ENCODE data around the gene ABO. TPM values are rescaled to one million over a fixed set of nuclear protein-coding genes. Genes with fewer than 3 reads are reported as not detected.
A peak's percentile ranks its signal among the peaks of the same experiment; 100 is the strongest.

The ABO gene
- total RNA-seq (10 to 100 TPM in 1 of 2 donors, 1 to 10 TPM in 1; 3.9 to 23.0 TPM), polyA plus RNA-seq (10 to 100 TPM in 1 of 2 donors, 1 to 10 TPM in 1; 4.0 to 14.6 TPM)
- long read RNA-seq, donor 1, result 0 reads
- long read RNA-seq, donor 2, result 0 reads
- long read RNA-seq, donor 3, result 0 reads
- long read RNA-seq, donor 4, partial matches to known transcripts, result 0 of 1 reads
- long read RNA-seq, donor 4, other reads (novel, unspliced or antisense), result 0 of 1 reads
- long read RNA-seq, donor 5, result 0 reads

DNA sequence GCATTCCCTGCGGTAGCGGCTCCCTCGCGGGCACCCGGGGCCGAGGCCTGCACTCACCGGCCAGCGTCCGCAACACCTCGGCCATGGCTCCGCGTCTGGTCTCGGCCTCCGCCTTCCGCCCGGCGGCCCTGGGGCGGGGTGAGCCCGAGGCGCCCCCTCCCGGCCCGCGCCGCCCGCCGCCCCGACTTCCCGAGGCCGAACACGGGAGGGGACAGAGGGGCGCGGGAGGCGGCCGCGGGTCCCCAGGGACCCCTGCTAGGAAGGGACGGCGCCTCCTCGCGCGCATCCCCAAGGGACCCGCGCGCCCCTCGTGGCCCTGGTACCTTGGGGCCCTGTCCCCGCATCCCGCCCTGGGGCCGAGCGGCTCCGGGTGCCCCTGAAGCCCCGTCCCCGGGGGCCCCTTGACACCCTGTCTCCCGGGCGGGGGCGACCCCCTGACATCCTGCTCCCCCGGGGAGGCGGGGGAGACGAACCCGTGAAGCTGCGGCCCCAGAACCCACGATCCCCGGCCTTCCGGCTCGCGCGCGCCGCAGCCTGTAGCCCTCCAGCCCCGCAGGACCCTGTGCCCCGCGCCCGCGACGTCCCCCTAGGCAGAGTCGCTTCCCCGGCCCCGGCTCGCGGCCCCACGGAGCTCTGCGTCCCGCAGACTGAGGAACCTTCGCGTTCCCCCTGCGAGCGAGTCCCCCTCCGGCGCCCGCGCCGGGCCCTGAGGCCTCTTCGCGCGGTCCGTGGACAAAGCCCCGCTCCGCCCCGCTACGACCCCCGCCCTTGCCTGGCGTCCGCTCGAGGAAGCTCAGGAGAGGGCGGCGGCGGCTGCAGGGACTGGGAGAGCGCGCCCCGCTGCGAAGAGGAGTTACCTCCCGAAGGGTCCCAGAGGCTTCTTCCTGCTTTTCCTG is at the start of gene ABO:
TSS of gene ABO (minus strand) at position 97 of the 896 bp plus-strand sequence.
- Histone ChIP-seq H3K9ac (ENCODE audit: insufficient read depth in 1 of 2, low read length in 2 of 2) (no peak within 1 kb of the TSS), H3K9me3 (ENCODE audit: control insufficient read depth in 4 of 4, insufficient read depth in 3 of 4, low read length in 3 of 4) (peaks cover 0 to 8% (median 2%) of the 10 kb centered on the region in 4 donors), H3K4me1 (ENCODE audit: control insufficient read depth in 5 of 5, insufficient read depth in 5 of 5, low read length in 5 of 5) (no peaks in the 10 kb centered on the region), H3K4me3 (peak within 1 kb of the TSS; percentile 64), H3K27me3 (ENCODE audit: control insufficient read depth in 3 of 3, insufficient read depth in 3 of 3, low read length in 2 of 3) (peaks cover 12 to 38% (median 32%) of the 10 kb centered on the region in 3 donors), H3K36me3 (ENCODE audit: control insufficient read depth in 4 of 4, insufficient read depth in 4 of 4, low read length in 4 of 4) (no peaks in the 10 kb centered on the region), H3K27ac (ENCODE audit: low read depth in 1 of 2, low read length in 1 of 2) (peak within 1 kb of the TSS in 1 of 2 donors; percentile 54)
- WGBS, 2 donors, result 1% methylated on average over 80 to 110 of the region's 110 CpGs
- DNase-seq (peak in 1 of 3 donors; percentile 11), ATAC-seq (ENCODE audit: insufficient read depth, low FRiP score) (peak; percentile 82)
- TF ChIP-seq, protein P1, sequence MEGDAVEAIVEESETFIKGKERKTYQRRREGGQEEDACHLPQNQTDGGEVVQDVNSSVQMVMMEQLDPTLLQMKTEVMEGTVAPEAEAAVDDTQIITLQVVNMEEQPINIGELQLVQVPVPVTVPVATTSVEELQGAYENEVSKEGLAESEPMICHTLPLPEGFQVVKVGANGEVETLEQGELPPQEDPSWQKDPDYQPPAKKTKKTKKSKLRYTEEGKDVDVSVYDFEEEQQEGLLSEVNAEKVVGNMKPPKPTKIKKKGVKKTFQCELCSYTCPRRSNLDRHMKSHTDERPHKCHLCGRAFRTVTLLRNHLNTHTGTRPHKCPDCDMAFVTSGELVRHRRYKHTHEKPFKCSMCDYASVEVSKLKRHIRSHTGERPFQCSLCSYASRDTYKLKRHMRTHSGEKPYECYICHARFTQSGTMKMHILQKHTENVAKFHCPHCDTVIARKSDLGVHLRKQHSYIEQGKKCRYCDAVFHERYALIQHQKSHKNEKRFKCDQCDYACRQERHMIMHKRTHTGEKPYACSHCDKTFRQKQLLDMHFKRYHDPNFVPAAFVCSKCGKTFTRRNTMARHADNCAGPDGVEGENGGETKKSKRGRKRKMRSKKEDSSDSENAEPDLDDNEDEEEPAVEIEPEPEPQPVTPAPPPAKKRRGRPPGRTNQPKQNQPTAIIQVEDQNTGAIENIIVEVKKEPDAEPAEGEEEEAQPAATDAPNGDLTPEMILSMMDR (IDR thresholded peaks at IDR 0.05; ENCODE audit: control extremely low read depth, extremely low read depth), result peak; percentile 3

DNA sequence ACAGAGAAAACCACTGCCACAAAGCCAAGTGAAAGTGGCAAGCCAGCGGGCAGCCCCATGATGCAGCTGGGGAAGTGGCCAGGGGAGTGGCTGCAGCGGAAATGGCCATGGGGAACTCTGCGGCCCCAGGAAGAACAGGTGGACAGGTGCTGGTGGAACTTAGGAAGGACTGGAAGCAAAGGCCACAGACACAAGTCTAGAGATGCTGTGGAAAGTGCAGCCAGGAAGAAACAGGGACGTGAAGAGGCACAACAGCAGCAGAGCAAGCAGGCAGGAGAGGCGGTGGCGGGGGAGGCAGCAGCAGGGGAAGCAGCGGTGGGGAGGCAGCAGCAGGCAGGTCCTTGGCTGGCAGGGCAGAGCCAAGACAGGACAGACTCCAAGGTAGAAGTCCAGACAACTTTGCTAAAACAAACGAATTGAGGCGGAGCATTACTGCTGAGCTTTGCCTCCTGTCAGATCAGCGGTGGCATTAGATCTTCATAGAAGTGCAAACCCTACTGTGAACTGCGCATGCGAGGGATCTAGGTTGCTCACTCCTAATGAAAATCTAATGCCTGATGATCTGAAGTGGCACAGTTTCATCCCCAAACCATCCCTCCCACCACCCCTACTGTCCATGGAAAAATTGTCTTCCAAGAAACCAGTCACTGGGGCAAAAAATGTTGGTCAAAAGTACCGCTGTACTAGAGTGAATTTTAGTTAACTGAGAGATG is 49.1 kb upstream of the ABO start:
- TF ChIP-seq, protein P1 (IDR thresholded peaks at IDR 0.05; ENCODE audit: control extremely low read depth, extremely low read depth), result no peak
- no peaks in the 10 kb centered on the region for H3K36me3 ChIP-seq (ENCODE audit: control insufficient read depth in 4 of 4, insufficient read depth in 4 of 4, low read length in 4 of 4)
- no peak overlapping the region for H3K27ac ChIP-seq (ENCODE audit: low read depth in 1 of 2, low read length in 1 of 2)
- no peak overlapping the region for H3K9ac ChIP-seq (ENCODE audit: insufficient read depth in 1 of 2, low read length in 2 of 2)
- no peak for DNase-seq
- peaks cover 0 to 3% (median 0%) of the 10 kb centered on the region in 4 donors for H3K9me3 ChIP-seq (ENCODE audit: control insufficient read depth in 4 of 4, insufficient read depth in 3 of 4, low read length in 3 of 4)
- H3K4me3 ChIP-seq, result no peak overlapping the region
- ATAC-seq (ENCODE audit: insufficient read depth, low FRiP score), result no peak
- H3K4me1 ChIP-seq (ENCODE audit: control insufficient read depth in 5 of 5, insufficient read depth in 5 of 5, low read length in 5 of 5), result no peaks in the 10 kb centered on the region
- no peaks in the 10 kb centered on the region for H3K27me3 ChIP-seq (ENCODE audit: control insufficient read depth in 3 of 3, insufficient read depth in 3 of 3, low read length in 2 of 3)
- 86 to 88% methylated on average over 13 of the region's 13 CpGs for WGBS, 2 donors

DNA sequence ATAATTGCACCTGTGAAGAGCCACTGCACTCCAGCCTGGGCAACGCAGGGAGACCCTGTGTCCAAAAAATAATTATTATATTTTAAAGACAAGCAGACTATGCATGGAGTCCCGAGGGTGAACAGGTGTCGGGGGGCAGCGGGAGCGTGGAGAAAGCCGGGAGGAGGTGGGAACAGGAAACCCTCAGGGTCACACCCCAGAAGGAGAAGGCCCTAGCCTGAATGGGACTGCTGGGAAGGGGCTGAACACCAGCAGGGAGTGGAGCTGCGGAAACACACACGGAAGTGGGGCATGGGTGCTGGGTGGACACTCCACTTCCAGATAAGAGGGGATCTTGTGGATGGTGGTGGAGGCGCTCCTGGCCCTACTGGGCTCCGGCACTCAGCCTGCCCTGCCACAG is 48.2 kb upstream of the ABO start:
- Histone ChIP-seq H3K4me3 (no peak overlapping the region), H3K27me3 (ENCODE audit: control insufficient read depth in 3 of 3, insufficient read depth in 3 of 3, low read length in 2 of 3) (no peaks in the 10 kb centered on the region), H3K9me3 (ENCODE audit: control insufficient read depth in 4 of 4, insufficient read depth in 3 of 4, low read length in 3 of 4) (peaks cover 0 to 3% (median 0%) of the 10 kb centered on the region in 4 donors), H3K27ac (ENCODE audit: low read depth in 1 of 2, low read length in 1 of 2) (no peak overlapping the region), H3K36me3 (ENCODE audit: control insufficient read depth in 4 of 4, insufficient read depth in 4 of 4, low read length in 4 of 4) (no peaks in the 10 kb centered on the region), H3K9ac (ENCODE audit: insufficient read depth in 1 of 2, low read length in 2 of 2) (no peak overlapping the region), H3K4me1 (ENCODE audit: control insufficient read depth in 5 of 5, insufficient read depth in 5 of 5, low read length in 5 of 5) (no peaks in the 10 kb centered on the region)
- TF ChIP-seq, protein P1 (IDR thresholded peaks at IDR 0.05; ENCODE audit: control extremely low read depth, extremely low read depth), result no peak
- ATAC-seq (ENCODE audit: insufficient read depth, low FRiP score), result no peak
- no peak for DNase-seq
- 84 to 88% methylated on average over 10 of the region's 10 CpGs for WGBS, 2 donors
